Measurements from ENCODE around the gene CD81.

DNA sequence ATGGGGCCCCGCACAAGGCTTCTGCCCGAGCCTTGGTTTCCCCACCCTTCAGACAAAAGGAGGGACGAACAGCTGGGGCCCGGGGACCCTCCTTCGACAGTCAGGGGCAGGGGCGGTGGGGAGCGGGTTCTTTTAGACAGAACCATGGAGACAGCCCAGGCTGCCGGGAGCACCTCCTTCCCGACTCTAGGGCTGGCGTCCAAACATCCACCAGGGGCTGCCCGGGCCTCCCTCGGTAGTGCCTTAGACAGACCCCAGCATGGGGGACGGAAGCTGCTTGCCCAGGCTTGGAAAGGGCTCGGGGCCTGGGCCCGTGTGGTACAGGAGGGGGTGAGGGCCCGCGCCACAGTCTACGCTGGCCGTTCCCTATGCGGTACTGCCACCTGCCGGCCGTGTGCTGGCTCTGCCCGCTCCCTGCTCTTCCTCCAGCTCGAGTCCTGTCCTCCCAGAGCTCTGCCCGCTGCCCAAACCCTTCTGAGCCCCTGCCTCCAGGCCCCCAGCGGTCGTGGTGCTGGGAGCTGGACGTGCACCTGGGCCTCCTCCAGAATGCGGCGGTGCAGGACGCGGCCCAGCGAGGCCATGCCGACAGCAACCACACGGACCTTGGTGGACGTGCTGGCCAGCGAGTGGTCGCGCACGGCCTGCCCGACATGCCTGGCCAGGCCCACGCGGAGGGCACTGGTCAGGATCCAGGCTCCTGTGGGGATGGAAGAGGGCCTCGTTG lies 43.6 kb downstream of the CD81 start:
- TF ChIP-seq, protein P1, sequence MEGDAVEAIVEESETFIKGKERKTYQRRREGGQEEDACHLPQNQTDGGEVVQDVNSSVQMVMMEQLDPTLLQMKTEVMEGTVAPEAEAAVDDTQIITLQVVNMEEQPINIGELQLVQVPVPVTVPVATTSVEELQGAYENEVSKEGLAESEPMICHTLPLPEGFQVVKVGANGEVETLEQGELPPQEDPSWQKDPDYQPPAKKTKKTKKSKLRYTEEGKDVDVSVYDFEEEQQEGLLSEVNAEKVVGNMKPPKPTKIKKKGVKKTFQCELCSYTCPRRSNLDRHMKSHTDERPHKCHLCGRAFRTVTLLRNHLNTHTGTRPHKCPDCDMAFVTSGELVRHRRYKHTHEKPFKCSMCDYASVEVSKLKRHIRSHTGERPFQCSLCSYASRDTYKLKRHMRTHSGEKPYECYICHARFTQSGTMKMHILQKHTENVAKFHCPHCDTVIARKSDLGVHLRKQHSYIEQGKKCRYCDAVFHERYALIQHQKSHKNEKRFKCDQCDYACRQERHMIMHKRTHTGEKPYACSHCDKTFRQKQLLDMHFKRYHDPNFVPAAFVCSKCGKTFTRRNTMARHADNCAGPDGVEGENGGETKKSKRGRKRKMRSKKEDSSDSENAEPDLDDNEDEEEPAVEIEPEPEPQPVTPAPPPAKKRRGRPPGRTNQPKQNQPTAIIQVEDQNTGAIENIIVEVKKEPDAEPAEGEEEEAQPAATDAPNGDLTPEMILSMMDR (IDR thresholded peaks at IDR 0.05), result peak; percentile 99
- TF ChIP-seq POLR2AphosphoS5 (IDR thresholded peaks at IDR 0.05; ENCODE audit: low read depth, low read length) (no peak), REST (IDR thresholded peaks at IDR 0.05; ENCODE audit: insufficient read depth in 1 of 2, low read depth in 2 of 2, low read length in 1 of 2) (no peak; a peak in 1 of 4 replicates), SIN3A (IDR thresholded peaks at IDR 0.05; ENCODE audit: borderline replicate concordance, insufficient read depth, low read depth, low read length) (no peak), TCF7L2 (IDR thresholded peaks at IDR 0.05; ENCODE audit: low read depth, low read length) (no peak)
